ENCODE measurements around the gene NHLRC2.

NHLRC2 gene

GRCh38 chr10:113908236-113908635 lies 53.8 kb downstream of the NHLRC2 start:
- DNase-seq (ENCODE audit: low read depth) = no peak

DNA sequence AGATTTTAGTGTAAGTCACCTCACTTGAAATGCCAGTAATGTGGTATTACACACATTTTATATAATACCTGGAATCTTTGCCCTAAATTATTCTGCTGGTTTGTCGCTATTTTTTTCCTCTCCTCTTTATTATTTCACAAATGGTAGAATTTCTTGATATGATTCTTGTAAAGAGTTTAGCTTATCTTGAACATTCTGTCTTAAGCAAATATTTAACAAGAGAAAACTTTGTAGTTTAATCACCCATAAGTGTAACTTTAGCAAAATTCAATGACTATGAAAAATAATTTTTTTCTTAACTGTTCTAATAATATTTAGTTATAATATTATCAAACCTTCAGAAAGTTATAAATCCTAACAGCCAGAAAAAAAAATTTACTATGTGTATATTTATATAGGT lies 56.7 kb downstream of the NHLRC2 start:
- no peak for DNase-seq (ENCODE audit: low read depth)

- no peak for DNase-seq (ENCODE audit: low read depth)
Observed at GRCh38 chr10:113911839-113912238, 57.4 kb downstream of the NHLRC2 start.

DNA sequence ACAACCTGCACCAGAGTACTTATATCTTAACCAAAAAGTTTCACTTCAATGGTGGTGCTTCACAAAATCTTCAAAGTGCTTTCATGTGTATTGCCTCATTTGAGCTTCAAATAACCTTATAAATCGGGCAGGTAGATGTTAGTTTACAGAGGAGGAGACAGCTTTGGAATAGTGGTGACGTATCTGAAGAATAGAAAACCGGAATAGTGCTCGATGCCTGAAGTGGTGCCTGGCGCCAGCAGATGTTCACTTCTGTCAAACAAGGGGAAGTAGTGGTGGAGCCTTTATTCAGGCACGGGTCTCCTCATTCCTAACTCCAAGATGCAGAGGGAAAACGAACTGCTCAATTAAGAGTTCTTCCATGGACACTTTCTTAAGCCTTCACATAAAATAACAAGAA lies 58.1 kb downstream of the NHLRC2 start:
- no peak for DNase-seq (ENCODE audit: low read depth)

DNA sequence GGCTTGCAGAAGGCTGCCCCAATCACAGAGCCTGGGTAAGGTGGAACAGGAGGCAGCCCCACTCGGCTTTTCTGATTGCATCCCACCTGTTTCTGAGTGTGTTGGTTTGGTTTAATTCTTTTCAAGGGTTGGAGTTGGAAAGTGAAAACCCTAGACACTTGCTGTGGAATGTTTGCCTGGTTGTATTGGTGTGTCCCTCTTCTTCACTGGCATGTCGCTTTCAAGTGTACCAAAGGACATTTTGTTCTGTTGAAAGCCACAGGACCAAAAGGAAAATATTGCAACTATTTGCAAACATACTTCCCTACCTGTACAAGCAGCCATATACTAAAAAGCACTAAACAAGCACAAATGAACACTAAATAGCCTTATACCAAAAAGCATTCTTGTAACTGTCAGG lies 60.5 kb downstream of the NHLRC2 start:
- no peak for DNase-seq (ENCODE audit: low read depth)

GRCh38 chr10:113915540-113915939 lies 61.1 kb downstream of the NHLRC2 start:
- no peak for DNase-seq (ENCODE audit: low read depth)

- no peak for DNase-seq (ENCODE audit: low read depth)
Observed at GRCh38 chr10:113916053-113916452, 61.6 kb downstream of the NHLRC2 start.

DNA sequence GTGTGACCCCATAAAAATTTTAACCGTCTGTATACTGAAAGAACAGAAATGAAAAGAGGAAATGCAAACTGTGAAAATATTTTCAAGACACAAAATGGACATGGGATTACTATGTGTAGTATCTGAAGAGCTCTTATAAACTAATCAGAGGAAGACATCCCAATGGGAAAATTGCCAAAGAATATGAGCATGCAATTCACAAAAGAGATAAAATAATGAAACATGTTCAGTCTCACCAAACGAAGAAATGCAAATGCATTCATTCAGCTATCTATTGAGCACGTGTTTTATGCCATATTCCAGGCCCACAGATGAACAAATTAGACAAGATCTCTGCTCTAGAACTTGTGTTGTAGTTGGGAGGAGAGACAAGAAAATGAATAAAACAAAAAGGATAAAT lies 63.2 kb downstream of the NHLRC2 start:
- DNase-seq (ENCODE audit: low read depth) = no peak

- DNase-seq (ENCODE audit: low read depth) = no peak
Observed at GRCh38 chr10:113920114-113920513, 65.7 kb downstream of the NHLRC2 start.

DNA sequence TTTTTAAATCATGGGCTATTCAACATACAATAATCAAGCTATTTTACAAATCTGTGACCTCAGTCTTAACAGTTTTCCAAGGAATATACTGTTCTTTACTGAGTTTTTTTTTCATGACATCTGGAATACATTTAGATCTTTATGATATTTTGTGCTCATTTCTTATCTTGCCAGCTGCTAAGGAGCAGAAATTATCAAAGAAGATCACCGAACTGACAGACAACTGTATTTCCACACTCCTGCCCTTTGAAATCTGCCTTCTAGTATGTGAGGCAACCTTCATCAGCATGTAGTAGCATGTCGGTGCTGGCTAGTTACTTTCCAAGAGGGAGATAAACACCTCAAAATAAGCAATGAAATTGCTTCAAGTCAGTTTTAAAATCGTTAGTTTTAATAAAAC lies 66.4 kb downstream of the NHLRC2 start:
- DNase-seq (ENCODE audit: low read depth) = no peak

DNA sequence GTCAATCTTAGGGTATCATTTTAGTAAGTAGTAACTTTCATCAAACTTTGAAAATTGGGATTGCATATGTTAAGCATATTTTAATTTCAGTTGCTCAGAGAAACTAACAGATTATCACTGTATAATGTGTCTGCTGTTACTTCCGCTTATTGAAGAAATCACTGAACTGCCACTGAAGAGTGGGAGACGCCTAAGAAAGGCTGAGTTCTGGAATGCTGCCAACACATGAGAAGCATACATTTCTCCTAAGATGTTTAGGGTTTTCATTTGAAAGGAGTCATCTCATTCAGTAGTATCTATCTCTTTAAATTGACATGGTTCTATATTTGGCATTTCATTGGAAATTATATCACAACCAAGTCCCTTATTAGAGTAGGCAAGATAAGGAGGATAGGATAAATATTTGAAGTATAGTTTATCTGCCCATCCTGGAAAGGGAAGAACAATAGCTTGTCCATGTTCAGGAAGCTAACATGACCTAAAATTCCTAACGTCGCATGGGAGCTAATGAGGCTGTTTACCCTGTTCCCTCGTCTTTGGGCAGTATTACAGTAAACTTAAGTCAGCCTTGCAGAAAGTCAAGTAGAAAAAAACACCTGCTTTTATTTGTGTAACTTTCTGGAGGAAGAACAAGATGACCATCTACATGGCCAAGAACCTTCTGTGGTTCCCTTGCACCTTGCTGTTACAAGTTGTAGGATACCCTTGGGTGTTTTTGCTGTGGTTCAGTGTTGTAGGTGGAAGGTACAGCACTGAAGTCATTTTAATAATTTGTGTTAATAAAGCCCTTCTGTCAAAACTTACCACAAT lies 67.3 kb downstream of the NHLRC2 start:
- no peak for DNase-seq (ENCODE audit: low read depth)

DNA sequence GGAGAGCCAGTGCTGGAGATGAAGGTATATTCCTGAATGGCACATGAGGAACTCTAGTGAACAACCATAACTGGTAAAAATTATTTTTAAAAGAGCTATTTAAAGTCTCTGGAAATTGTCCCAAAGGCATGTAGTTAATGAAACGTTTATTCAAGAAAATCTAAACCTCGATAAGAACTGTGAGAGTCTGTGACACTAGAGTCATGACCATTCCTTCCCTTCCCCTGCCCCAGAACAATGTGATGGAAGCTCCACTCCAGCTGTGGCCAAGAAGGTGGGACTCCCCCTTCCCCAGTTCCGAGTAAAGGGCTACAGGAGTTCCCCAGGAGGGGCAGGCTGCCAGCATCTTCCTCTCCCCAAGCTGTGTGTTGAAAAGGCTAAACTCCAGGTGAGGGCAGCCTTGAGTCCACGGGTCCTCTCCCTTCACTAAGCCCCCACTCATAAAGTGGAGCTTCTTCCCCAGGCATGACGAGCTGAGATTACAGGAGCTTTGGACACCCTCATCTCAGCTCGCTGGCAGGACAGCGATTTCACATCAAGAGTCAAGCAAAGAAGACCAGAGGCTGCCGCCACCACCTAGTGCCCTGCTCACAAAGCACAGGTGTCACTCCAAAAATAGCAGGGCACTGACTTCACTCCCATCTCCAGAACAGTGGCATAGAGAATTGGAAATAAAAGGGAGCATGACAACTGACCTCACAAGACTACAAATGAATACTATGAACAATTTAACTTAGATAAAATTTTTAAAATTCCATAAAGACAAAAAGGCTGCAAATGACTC lies 68.5 kb downstream of the NHLRC2 start:
- DNase-seq (ENCODE audit: low read depth) = no peak

DNA sequence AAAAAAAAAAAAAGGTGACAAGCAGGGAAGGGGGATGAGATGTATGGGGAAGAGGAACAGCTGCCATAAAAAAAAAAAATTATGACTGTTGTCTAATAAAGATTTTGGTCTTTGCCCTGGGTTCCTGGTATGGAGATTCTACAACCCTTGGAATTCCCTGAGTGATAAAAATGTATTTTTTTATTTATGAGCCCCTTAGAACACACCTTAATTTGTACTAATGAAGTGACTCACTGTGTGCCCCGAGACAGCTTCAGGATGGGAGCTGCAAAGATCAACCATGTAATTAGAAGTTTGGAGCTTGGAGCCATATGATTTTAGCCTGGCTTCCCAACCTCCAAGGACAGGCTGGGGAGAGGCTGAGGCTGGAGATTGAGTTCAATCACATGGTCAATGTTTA lies 69.7 kb downstream of the NHLRC2 start:
- DNase-seq (ENCODE audit: low read depth) = no peak

DNA sequence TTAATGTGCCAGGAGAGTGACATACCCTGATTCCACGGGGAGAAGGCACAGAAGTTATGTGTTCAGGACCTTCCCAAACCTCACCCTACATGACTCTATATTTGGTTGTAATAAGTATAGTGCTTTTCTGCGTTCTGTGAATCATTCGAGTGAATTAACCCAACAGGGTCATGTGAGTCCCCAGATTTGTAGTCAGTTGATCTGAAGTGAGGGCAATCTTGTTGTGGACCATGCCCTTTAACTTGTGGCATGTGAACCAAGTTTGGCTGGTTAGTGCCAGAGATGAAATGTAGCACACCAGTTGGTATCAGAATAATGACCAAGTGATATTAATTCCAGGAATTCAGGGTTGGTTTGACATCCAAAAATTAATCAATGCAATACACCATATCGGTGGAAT lies 70.2 kb downstream of the NHLRC2 start:
- DNase-seq (ENCODE audit: low read depth) = no peak

GRCh38 chr10:113927440-113927839 lies 73.0 kb downstream of the NHLRC2 start:
- no peak for DNase-seq (ENCODE audit: low read depth)

- no peak for DNase-seq (ENCODE audit: low read depth)
Observed at GRCh38 chr10:113928830-113929229, 74.4 kb downstream of the NHLRC2 start.

- no peak for DNase-seq (ENCODE audit: low read depth)
Observed at GRCh38 chr10:113929522-113929921, 75.1 kb downstream of the NHLRC2 start.

GRCh38 chr10:113930482-113931057 lies 76.1 kb downstream of the NHLRC2 start:
- DNase-seq (ENCODE audit: low read depth) = no peak

- no peak for DNase-seq (ENCODE audit: low read depth)
Observed at GRCh38 chr10:113932854-113933253, 78.4 kb downstream of the NHLRC2 start.

- DNase-seq (ENCODE audit: low read depth) = no peak
Observed at GRCh38 chr10:113933894-113934532, 79.6 kb downstream of the NHLRC2 start.

GRCh38 chr10:113937258-113937657 lies 82.8 kb downstream of the NHLRC2 start:
- DNase-seq (ENCODE audit: low read depth) = no peak

DNA sequence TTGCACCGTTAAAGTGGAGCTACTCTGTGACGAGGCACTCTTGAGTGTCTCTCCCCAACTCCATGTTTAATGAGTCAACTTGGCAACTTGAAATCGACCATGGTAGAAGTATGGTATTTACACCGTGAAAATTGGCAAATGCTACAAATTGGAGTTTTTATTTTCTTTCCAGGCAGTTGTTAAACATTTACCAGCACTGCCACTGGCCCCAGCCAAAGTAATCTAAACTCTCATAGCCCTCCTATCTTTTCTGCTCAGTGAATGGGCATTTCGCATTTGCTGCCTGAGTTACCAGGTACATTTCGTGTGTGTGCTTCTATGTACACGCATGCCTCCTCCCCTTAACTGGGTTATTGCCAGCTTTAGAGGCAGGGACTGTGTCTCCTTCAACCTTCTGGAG lies 83.3 kb downstream of the NHLRC2 start:
- DNase-seq (ENCODE audit: low read depth) = no peak
